ENCODE results near the gene PLD5.

DNA sequence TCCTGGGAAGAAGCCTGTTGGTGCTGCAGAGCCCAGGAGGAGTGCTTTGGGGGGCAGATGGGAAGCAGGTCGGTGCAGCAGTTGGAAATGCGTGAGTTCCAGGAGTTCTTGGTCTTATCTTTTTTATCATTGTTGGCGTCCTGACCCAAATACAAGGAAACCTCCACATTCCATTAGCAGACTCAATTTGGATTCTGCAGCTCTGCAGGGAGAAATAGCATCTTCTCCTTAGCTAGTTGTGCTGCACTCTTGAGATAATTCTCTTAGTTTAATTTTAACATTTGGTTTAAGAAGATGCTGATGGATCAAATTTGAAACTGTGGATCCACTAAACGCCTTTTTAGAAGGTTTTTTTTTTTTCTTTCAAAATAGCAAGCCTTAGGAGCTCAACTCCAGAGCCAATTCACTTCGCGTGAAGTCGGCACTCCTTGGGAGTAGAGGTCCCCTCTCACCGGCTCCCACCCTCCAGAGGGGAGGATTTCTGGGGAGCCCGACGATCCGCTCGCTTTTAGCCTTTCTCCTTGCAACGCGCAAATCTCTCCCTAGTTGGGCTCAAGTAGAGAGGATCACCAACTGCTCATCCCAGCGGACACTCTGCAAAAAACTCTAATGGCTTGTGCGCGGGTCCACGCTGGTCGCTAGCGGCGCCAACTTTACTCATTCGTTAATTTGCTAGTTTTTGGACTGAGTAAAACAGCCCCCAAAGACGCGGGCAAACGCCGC lies 1.3 kb downstream of the PLD5 start:
- TF ChIP-seq FOXA1 (IDR thresholded peaks at IDR 0.05) (no peak), TAF1 (conservative IDR thresholded peaks at IDR 0.05) (no peak)

All from liver (tissue), 2 donors.